Fibroblast of villous mesenchyme (primary cell): ENCODE measurements around the gene OLFM4. TPM values are rescaled to one million over a fixed set of nuclear protein-coding genes. Genes with fewer than 3 reads are reported as not detected.

Experiments used
- DNase-seq: peaks from one replicate; pipeline ENCODE4 v3.0.0-alpha.2; 2010; ENCODE audit warnings: low read depth
- H3K4me3 ChIP-seq: 2 replicates; pipeline ENCODE4 v1.5.1; 2011; ENCODE audit warnings: low read depth, mild to moderate bottlenecking, low read length
- CTCF ChIP-seq: IDR thresholded peaks from 2 replicates; pipeline ENCODE4 v1.5.1; 2012; ENCODE audit warnings: low read depth, mild to moderate bottlenecking, low read length; ENCODE audit not compliant: insufficient read depth
- total RNA-seq: library from RNA; depleted of rRNA; stranded (reverse); fragments of >200 nt; gene quantifications from 2 replicates; pipeline ENCODE4 v1.2.3, GENCODE V29; 2012

OLFM4 gene
- total RNA-seq, 1 donor = under 0.01 TPM

GRCh38 chr13:53001444-53002225, 27.0 kb upstream of the OLFM4 start:
- TF ChIP-seq CTCF = no peak
- DNase-seq = no peak
- H3K4me3 ChIP-seq = no peak overlapping the region

DNA sequence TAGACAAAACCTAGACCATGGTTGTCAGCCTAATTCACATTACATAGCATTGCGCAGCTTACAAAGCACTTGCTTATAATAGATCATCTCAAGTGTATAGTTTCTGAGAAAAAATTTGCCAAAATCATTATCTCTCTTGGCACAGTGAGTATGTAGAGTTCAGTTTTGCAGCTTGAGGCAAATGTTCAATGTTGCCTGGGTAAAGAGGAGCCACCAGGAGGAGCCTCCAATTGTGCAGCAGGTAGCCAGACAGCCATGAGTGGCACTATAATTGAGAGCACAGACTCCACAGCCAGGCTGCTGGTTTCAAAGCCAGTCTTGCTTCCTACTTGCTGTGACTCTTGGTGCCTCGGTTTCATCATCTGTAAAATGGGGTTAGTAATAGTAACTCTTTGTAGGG, 24.0 kb upstream of the OLFM4 start:
- H3K4me3 ChIP-seq = no peak overlapping the region
- no peak for TF ChIP-seq CTCF
- no peak for DNase-seq

DNA sequence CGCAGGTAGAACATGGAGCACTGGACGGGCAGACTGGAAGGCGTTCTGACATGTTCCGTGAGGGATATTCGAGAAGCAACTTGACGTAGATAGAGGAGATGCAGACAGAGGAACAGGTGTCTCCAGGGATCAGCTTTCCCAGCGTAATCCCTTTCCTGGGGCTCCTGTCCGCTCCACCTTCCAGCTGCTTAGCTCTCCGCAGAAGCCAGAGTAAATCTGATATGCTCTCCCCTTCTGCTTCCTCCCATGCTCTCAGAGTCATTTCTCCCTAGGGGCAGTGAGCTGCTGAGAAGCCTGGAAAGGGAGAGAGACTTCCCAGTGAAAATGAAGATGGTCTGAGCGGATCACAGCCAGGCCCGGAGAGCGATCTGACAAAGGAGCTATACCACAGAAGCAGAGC, 23.0 kb upstream of the OLFM4 start:
- TF ChIP-seq CTCF = no peak
- H3K4me3 ChIP-seq = no peak overlapping the region
- no peak for DNase-seq

DNA sequence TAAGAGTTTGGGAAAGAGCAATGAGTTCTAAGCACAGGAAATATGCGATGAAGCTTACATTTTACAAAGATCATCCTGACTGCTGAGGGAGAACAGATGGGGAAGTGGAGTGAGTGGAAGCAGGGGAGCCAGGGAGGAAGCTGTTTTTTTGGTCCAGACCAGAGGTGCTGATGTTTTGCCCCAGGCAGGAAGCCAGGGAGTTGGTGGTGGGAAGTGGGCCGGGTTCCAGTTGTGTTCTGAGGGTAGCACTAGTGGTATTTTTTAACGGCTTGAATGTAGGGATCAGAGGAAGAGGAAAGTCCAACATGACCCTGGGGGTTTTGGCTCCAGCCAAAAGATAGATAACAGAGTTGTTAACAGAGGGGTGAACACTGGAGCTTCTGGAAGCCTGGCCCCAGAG, 20.7 kb upstream of the OLFM4 start:
- TF ChIP-seq CTCF = no peak
- H3K4me3 ChIP-seq = no peak overlapping the region
- DNase-seq = no peak

- no peak for DNase-seq
- TF ChIP-seq CTCF = no peak
- no peak overlapping the region for H3K4me3 ChIP-seq
Measured at GRCh38 chr13:53010374-53011105, 18.1 kb upstream of the OLFM4 start.

DNA sequence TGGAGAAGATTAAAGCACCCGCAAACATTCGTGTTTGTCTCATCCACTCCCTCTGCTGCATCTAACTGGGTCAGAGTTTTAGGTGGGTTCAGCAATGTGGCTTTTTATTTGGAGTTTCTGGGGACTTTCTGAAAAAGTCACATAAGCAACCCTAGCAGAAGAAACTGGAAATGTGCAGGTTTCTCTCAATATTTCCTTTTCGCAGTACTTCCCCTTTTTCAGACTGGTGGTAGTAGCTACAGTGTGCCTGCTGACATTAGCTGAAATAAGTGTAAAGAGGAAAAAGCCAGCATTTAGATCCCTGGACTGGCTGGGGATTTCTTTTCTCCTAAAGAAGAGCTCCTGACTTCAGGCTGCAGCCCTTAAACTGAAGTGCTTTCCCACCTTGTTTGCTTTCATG, 15.9 kb upstream of the OLFM4 start:
- TF ChIP-seq CTCF = no peak
- no peak for DNase-seq

More for the DNA sequence above, 15.9 kb upstream of the OLFM4 start:
- no peak overlapping the region for H3K4me3 ChIP-seq
